Chondrocyte (in vitro differentiated cells): ENCODE measurements around the gene MSMP. TPM values are rescaled to one million over a fixed set of nuclear protein-coding genes. Genes with fewer than 3 reads are reported as not detected.

Experiments
- DNase-seq: peaks from one replicate; pipeline ENCODE4 v3.0.0; 2021; ENCODE audit warnings: mixed read lengths, low spot score
- H3K27ac Mint-ChIP-seq: one replicate; pipeline ENCODE4 v1.8.0; 2021; ENCODE audit warnings: mild to moderate bottlenecking, moderate library complexity, mixed read lengths; ENCODE audit not compliant: unreplicated experiment
- H3K27me3 Mint-ChIP-seq: 2 replicates; pipeline ENCODE4 v1.8.0; 2021; ENCODE audit warnings: low read depth, mixed read lengths
- H3K36me3 Mint-ChIP-seq: 2 replicates; pipeline ENCODE4 v1.8.0; 2021; ENCODE audit warnings: low read depth, mixed read lengths
- H3K4me1 Mint-ChIP-seq: 2 replicates; pipeline ENCODE4 v1.8.0; 2021; ENCODE audit warnings: low read depth, mild to moderate bottlenecking, mixed read lengths
- H3K4me3 Mint-ChIP-seq: one replicate; pipeline ENCODE4 v1.8.0; 2021; ENCODE audit warnings: mild to moderate bottlenecking, moderate library complexity, mixed read lengths; ENCODE audit not compliant: unreplicated experiment
- H3K9me3 Mint-ChIP-seq: 2 replicates; pipeline ENCODE4 v1.8.0; 2021; ENCODE audit warnings: low read depth, mixed read lengths
- total RNA-seq: library from RNA; stranded (reverse); gene quantifications from 3 replicates; pipeline ENCODE4 v1.2.1, GENCODE V29; 2021
- TF ChIP-seq, protein P1 (sequence below): fragments of 200-600 bp; sonication (generic); IDR thresholded peaks from 2 replicates; pipeline ENCODE4 v1.5.0; 2021; ENCODE audit warnings: antibody characterized with exemption, mild to moderate bottlenecking, moderate library complexity

Gene MSMP
- total RNA-seq, 1 donor from 2014 or later = not detected

DNA sequence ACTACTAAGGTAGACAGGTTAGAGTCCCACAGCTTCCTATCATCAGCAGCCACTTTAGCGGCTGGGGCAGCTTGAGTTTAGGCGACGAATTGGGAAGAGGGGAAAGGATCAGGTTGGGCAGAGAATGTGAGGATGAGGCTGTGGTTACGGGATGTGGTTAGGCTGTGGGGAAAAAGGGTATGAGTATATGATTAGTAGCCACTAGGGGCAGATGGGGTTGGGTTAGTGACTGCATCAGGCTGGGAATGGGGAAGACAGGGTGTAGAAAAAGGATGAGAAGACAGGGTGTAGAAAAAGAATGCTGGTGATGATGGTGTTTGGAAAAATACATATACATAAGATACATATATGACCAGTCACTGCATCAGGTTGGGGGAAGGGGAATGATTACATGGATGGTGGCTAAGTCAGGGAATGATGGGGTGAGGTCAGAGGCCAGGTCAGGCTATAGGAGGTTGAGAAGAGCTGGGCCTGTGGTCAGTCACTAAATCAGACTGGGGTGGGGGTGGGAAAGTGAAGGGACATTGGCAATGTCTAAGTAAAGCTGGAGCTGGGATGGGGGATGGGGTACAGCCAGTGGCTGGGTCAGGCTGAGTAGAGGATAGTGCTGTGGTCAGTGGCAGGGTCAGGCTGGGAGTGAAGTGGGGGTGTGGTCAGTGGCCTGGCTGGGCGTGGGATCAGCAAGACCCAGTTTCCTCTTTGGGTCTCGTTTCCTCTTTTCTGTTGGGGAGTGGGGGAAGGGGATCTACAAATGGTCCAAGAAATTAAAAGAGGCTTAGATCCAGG, 24.2 kb downstream of the MSMP start:
- no peaks in the 10 kb centered on the region for H3K27me3 Mint-ChIP-seq
- TF ChIP-seq, protein P1, sequence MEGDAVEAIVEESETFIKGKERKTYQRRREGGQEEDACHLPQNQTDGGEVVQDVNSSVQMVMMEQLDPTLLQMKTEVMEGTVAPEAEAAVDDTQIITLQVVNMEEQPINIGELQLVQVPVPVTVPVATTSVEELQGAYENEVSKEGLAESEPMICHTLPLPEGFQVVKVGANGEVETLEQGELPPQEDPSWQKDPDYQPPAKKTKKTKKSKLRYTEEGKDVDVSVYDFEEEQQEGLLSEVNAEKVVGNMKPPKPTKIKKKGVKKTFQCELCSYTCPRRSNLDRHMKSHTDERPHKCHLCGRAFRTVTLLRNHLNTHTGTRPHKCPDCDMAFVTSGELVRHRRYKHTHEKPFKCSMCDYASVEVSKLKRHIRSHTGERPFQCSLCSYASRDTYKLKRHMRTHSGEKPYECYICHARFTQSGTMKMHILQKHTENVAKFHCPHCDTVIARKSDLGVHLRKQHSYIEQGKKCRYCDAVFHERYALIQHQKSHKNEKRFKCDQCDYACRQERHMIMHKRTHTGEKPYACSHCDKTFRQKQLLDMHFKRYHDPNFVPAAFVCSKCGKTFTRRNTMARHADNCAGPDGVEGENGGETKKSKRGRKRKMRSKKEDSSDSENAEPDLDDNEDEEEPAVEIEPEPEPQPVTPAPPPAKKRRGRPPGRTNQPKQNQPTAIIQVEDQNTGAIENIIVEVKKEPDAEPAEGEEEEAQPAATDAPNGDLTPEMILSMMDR = peak; percentile 79
- H3K27ac Mint-ChIP-seq = no peak overlapping the region
- H3K4me1 Mint-ChIP-seq = peaks cover 28% of the 10 kb centered on the region
- H3K4me3 Mint-ChIP-seq = no peak overlapping the region
- no peak for DNase-seq
- H3K9me3 Mint-ChIP-seq = no peaks in the 10 kb centered on the region
- H3K36me3 Mint-ChIP-seq = peaks cover 17% of the 10 kb centered on the region

DNA sequence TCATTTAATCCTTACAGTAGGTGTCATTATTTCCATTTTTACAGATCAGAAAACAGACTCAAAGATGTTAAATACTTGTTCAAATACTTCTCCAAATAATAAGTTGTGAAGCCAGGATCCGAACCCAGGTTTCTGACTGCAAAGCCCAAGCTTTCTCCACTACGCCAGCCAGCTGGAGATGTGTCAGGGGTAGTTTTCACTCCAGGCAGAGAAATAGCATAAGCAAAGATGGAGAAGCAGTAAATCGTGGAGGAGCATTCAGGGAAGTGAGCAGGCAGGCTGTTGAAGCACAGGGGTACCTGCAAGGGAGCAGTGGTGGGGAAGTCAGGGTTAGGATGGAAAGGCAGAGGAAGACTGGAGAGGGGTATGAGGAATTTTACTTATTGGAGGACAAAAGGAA, 25.0 kb downstream of the MSMP start:
- Mint-ChIP-seq H3K36me3 (peaks cover 24% of the 10 kb centered on the region), H3K4me3 (no peak overlapping the region), H3K9me3 (no peaks in the 10 kb centered on the region), H3K27ac (no peak overlapping the region), H3K4me1 (peaks cover 29% of the 10 kb centered on the region), H3K27me3 (no peaks in the 10 kb centered on the region)
- TF ChIP-seq, protein P1 = no peak
- DNase-seq = no peak

DNA sequence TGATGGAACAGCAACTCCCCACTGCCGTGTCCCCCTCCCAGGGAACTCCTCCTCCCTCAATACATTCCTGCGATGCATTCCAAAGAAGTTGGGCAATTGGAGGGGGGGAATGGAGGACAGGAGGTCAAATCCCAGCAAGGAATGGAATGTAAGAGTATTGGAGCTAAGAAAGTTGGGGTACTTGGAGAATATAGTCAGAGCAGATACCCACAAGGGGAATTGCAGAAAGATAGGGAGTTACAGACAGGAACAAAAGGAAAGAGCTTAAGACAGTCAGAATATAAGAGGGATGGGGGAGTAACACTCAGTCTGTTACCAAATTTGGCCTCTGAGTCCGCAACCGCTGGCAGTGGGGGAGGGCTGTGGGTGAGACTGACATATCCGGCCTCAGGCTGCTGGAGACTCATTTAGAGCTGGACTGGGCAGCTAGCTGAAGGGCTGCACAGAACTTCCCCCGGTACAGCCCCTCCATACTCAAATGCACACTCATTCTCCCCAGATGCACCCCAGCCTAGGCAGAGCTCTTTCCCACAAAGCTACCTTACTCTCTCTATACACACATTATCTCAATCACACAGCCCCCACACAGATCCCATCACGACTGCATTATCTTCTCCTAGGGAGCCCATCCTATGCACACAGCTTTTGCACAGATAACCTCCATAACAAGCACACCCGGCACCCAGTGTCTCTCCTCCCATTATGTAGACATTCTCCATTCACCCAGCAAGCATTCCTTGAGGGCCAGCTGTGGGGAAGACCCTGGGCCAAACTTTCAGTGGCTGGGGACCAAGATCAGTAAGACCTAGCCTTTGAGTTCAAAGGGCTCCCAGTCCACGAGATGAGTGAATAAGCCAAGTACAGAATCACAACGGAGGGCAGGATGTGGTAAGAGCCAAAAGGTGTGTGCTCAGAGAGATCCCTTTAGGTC, 25.8 kb downstream of the MSMP start:
- Mint-ChIP-seq H3K36me3 (peaks cover 27% of the 10 kb centered on the region), H3K4me3 (no peak overlapping the region), H3K27ac (no peak overlapping the region), H3K9me3 (no peaks in the 10 kb centered on the region), H3K4me1 (peaks cover 21% of the 10 kb centered on the region), H3K27me3 (no peaks in the 10 kb centered on the region)
- TF ChIP-seq, protein P1 = no peak
- no peak for DNase-seq

DNA sequence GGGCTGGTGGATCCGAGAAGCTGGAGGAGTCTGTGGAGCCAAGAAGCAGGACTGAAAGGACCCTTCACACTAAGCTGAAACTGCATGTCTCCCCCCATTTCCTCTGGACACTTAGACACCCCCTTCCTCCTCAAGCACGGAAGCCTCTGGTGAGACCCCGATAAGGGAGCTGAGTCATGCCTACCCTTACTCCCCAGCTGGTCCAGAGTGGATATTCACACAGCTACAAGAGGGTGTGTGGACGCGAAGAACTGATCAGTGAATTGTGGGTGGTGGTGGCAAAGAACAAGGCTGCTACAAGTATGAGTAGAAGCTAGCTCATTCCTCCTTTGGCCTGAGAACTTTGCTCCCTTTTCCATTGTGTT, 26.4 kb downstream of the MSMP start:
- H3K27ac Mint-ChIP-seq = no peak overlapping the region
- H3K4me1 Mint-ChIP-seq = peaks cover 16% of the 10 kb centered on the region
- TF ChIP-seq, protein P1 = no peak
- H3K4me3 Mint-ChIP-seq = no peak overlapping the region
- H3K36me3 Mint-ChIP-seq = peaks cover 31% of the 10 kb centered on the region
- no peaks in the 10 kb centered on the region for H3K9me3 Mint-ChIP-seq
- no peaks in the 10 kb centered on the region for H3K27me3 Mint-ChIP-seq
- DNase-seq = no peak

DNA sequence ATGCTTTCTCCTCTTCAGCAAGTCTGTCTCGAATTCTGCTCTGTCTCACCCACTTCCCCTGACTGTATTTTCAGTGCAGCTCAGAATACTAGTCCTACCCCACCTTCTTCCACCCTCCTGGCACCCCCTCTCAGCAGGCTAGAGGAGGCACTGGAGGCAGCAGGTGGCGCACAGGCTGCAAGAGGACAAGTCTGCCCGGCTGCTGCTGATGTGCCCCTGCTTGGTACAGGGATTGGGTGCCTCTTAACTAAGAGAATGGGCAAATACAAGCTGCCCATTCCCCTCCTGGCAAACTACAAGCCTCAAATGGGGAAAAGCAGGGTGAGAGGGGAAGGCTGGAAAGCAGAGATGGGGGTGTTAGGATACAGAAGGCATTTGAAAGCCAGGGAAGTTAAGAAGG, 27.1 kb downstream of the MSMP start:
- H3K4me1 Mint-ChIP-seq = peaks cover 16% of the 10 kb centered on the region
- H3K27ac Mint-ChIP-seq = no peak overlapping the region
- peaks cover 38% of the 10 kb centered on the region for H3K36me3 Mint-ChIP-seq
- H3K4me3 Mint-ChIP-seq = no peak overlapping the region
- no peaks in the 10 kb centered on the region for H3K27me3 Mint-ChIP-seq
- no peaks in the 10 kb centered on the region for H3K9me3 Mint-ChIP-seq
- no peak for DNase-seq
- TF ChIP-seq, protein P1 = peak; percentile 53
